Muscle of back (tissue), 10 donors: ENCODE data around the gene SKOR2. TPM values are rescaled to one million over a fixed set of nuclear protein-coding genes. Genes with fewer than 3 reads are reported as not detected.

Source experiments
- polyA plus RNA-seq, 10 donors: library from polyadenylated mRNA; unstranded; fragments of 120-200 nt; gene quantifications; one replicate each; pipeline ENCODE4 v1.2.1, GENCODE V29; 2013; ENCODE audit not compliant: insufficient read length in 10 of 10

The SKOR2 gene
- polyA plus RNA-seq, 10 donors = not detected

Other genes starting within 250 kb of the SKOR2 start
- gene ELOA2, start 216.0 kb downstream of the SKOR2 start, polyA plus RNA-seq = under 1 TPM in 2 of 10 donors, not detected in 8; 0.05 to 0.22 TPM
- gene HDHD2, start 101.2 kb downstream of the SKOR2 start, polyA plus RNA-seq = 10 to 100 TPM; 17.4 to 30.2 (median 24.0) TPM
- 10 to 100 TPM; 20.3 to 28.8 (median 23.3) TPM for gene IER3IP1, start 75.3 kb downstream of the SKOR2 start, polyA plus RNA-seq